Activated T-cell treated with anti-CD3 and anti-CD28 coated beads, Interleukin-2, amount 50 U/mL, for 24 hours (primary cell): ENCODE results near the gene CD74.
A peak's percentile ranks its signal among the peaks of the same experiment; 100 is the strongest.

Experiments
- DNase-seq: peaks from one replicate; pipeline ENCODE4 v3.0.0-alpha.2; 2020
- H3K27ac Mint-ChIP-seq: 2 replicates; pipeline ENCODE4 v1.8.0; 2020; ENCODE audit warnings: mild to moderate bottlenecking, mixed read lengths
- H3K27me3 Mint-ChIP-seq: 2 replicates; pipeline ENCODE4 v1.8.0; 2020; ENCODE audit warnings: mixed read lengths
- H3K36me3 Mint-ChIP-seq: 2 replicates; pipeline ENCODE4 v1.8.0; 2020; ENCODE audit warnings: low read depth, mixed read lengths
- H3K4me1 Mint-ChIP-seq: 2 replicates; pipeline ENCODE4 v1.8.0; 2020; ENCODE audit warnings: low read depth, mixed read lengths
- H3K4me3 Mint-ChIP-seq: 2 replicates; pipeline ENCODE4 v1.8.0; 2020; ENCODE audit warnings: mild to moderate bottlenecking, moderate library complexity, mixed read lengths
- H3K9me3 Mint-ChIP-seq: 2 replicates; pipeline ENCODE4 v1.8.0; 2020; ENCODE audit warnings: mixed read lengths

Gene CD74

DNA sequence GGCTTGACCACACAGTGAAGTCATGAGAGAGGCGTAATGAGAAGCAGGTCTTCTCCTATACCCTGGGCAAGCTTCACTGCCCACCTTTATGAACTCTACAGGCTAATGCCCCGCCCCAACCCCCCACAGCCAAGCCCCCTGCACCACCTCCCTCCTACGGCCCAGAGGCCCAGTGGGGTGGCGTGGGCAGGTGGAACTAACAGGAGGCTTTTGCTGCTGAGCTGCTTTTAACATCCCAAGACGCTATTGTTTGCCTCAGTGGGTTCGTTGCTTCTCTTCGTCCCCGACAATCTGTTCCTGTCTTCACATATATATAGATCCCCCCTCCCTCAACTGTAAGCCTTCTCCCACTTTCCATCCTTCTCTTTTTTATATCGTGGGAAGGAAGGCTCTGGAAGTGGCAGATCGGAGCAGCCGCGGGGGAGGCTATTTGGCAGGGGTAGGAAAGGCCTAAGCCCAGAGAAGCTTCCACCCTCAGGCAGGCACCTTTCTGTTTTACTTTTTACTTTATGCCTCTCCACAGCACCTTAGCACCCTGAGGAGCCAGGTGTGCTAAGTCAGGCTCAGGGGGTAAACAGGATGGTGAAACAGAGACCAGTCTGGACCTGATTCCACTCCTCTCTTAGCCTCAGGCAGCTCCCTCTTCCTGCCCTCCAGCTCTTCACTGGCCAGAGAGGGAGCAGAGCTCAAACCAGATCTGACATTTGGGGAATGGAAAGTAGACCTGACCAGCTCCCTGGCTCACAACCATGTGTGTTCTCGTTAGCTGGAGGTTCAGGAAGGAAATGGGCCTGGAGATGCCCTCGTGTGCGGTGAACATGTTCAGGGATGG is 26.5 kb downstream of the CD74 start:
- no peaks in the 10 kb centered on the region for H3K27me3 Mint-ChIP-seq
- peaks cover 100% of the 10 kb centered on the region for H3K36me3 Mint-ChIP-seq
- DNase-seq: no peak
- H3K4me1 Mint-ChIP-seq: no peaks in the 10 kb centered on the region
- H3K9me3 Mint-ChIP-seq: no peaks in the 10 kb centered on the region
- H3K4me3 Mint-ChIP-seq: no peak overlapping the region
- H3K27ac Mint-ChIP-seq: peak overlapping the region; percentile 35

- H3K4me3 Mint-ChIP-seq: no peak overlapping the region
- no peaks in the 10 kb centered on the region for H3K4me1 Mint-ChIP-seq
- no peaks in the 10 kb centered on the region for H3K9me3 Mint-ChIP-seq
- no peak overlapping the region for H3K27ac Mint-ChIP-seq
- H3K27me3 Mint-ChIP-seq: no peaks in the 10 kb centered on the region
- no peak for DNase-seq
- peaks cover 100% of the 10 kb centered on the region for H3K36me3 Mint-ChIP-seq
Measured at GRCh38 chr5:150384701-150385100, 28.0 kb downstream of the CD74 start.

GRCh38 chr5:150377964-150378694 is 34.6 kb downstream of the CD74 start:
- no peak overlapping the region for H3K4me3 Mint-ChIP-seq
- H3K27ac Mint-ChIP-seq: peak overlapping the region; percentile 60
- H3K36me3 Mint-ChIP-seq: peaks cover 100% of the 10 kb centered on the region
- H3K4me1 Mint-ChIP-seq: peaks cover 4% of the 10 kb centered on the region
- no peak for DNase-seq
- no peaks in the 10 kb centered on the region for H3K27me3 Mint-ChIP-seq
- no peaks in the 10 kb centered on the region for H3K9me3 Mint-ChIP-seq

DNA sequence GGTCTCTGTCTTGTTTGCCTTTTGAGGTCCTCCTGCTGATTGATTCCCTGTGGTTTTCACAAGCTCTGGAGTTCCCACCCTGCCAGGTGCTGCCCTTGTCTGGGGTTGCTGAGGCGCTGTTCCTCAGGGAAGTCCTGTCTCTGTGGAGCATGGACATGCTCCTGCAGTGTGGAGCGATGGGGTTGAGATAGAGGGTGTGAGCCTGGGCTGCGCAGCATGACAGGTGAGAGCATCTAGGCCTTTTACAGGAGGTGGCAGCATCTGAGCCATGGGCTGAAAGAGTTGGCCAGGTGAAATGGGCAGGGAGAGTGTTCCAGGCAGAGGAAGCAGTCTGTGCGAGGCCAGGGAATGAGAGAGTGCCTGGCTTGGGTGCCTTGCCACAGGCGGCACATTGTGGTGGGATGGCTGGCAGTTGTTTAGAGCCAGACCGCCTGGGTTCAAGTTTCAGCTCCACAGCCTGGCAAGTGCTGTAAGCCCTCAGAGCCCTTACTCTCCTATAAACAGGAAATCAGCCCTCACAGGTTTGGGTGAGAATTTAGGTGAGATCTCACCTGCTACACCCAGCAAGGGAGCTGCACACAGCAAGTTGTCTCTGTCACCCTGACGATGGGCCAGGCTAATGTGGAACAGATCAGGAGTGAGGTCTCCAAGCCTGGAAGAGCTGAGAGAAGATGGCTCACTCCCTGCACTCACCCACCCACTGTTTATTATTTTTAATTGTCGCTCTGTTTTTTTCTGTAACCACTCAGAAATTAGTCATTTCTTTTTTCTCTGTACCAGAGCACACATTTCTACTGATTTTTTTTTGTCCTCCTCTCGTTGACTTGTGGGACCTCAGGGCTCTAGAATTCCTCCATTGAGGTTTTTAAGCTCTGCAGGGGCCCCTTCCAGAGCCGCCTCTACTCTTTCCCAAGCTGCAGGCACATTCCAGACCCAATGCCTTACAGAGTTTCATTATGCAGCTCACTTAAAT is 35.6 kb downstream of the CD74 start:
- peak overlapping the region; percentile 77 for H3K27ac Mint-ChIP-seq
- H3K4me3 Mint-ChIP-seq: no peak overlapping the region
- peaks cover 4% of the 10 kb centered on the region for H3K4me1 Mint-ChIP-seq
- H3K9me3 Mint-ChIP-seq: no peaks in the 10 kb centered on the region
- DNase-seq: no peak
- H3K27me3 Mint-ChIP-seq: no peaks in the 10 kb centered on the region
- peaks cover 100% of the 10 kb centered on the region for H3K36me3 Mint-ChIP-seq

GRCh38 chr5:150374651-150375050 is 38.1 kb downstream of the CD74 start:
- Mint-ChIP-seq H3K27ac (no peak overlapping the region), H3K27me3 (no peaks in the 10 kb centered on the region), H3K4me1 (peaks cover 4% of the 10 kb centered on the region), H3K36me3 (peaks cover 100% of the 10 kb centered on the region), H3K4me3 (no peak overlapping the region), H3K9me3 (no peaks in the 10 kb centered on the region)
- DNase-seq: no peak

- peaks cover 100% of the 10 kb centered on the region for H3K36me3 Mint-ChIP-seq
- peaks cover 4% of the 10 kb centered on the region for H3K4me1 Mint-ChIP-seq
- H3K27ac Mint-ChIP-seq: peak overlapping the region; percentile 18
- DNase-seq: no peak
- no peaks in the 10 kb centered on the region for H3K9me3 Mint-ChIP-seq
- H3K27me3 Mint-ChIP-seq: no peaks in the 10 kb centered on the region
- no peak overlapping the region for H3K4me3 Mint-ChIP-seq
Measured at GRCh38 chr5:150372639-150373038, 40.1 kb downstream of the CD74 start.

DNA sequence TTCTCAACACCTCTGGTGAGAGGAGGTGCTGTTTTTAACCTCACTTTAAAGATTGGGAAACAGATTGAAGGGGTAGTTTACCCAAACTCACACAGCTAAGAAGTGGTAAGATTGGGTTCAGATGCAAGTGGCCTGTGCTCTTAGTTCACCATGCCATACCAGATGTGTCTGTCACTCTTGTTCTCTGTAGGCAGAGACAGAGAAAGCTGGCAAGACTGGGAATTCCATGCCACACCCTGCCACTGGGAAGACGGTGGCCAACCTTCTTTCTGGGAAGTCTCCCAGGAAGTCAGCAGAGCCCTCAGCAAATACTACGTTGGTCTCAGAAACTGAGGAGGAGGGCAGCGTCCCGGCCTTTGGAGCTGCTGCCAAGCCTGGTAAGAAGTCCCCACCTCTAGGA is 44.2 kb downstream of the CD74 start:
- Mint-ChIP-seq H3K27ac (no peak overlapping the region), H3K4me3 (no peak overlapping the region), H3K36me3 (peaks cover 96% of the 10 kb centered on the region)

GRCh38 chr5:150364004-150364403 is 48.7 kb downstream of the CD74 start:
- Mint-ChIP-seq H3K27me3 (no peaks in the 10 kb centered on the region), H3K4me1 (peaks cover 39% of the 10 kb centered on the region), H3K9me3 (no peaks in the 10 kb centered on the region), H3K36me3 (peaks cover 94% of the 10 kb centered on the region), H3K27ac (no peak overlapping the region), H3K4me3 (no peak overlapping the region)
- DNase-seq: no peak

More for the DNA sequence above, 44.2 kb downstream of the CD74 start:
- Mint-ChIP-seq H3K9me3 (no peaks in the 10 kb centered on the region), H3K4me1 (no peaks in the 10 kb centered on the region), H3K27me3 (no peaks in the 10 kb centered on the region)
- no peak for DNase-seq

- Mint-ChIP-seq H3K4me3 (no peak overlapping the region), H3K27ac (peak overlapping the region; percentile 76), H3K9me3 (no peaks in the 10 kb centered on the region), H3K36me3 (peaks cover 94% of the 10 kb centered on the region), H3K4me1 (peaks cover 47% of the 10 kb centered on the region), H3K27me3 (no peaks in the 10 kb centered on the region)
- DNase-seq: no peak
Measured at GRCh38 chr5:150363185-150363584, 49.5 kb downstream of the CD74 start.

DNA sequence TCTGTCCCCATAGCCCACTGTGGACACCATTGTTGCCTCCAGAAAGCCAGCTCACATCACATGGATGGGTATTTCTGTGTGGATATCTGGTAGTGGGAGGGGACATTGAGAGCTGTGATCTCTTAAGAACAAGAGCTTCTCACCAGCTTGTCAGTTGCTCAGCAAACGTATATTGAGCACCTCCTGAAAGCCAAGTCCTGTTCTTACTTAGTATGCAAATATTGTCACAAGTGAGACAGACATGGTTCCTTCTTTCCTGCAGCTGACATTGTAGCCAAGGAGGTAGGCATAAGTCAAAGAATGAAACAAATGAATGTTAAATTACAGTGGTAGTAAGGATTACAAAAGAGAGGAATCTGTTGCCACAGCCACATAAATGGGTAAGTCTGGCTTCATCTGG is 51.4 kb downstream of the CD74 start:
- Mint-ChIP-seq H3K9me3 (no peaks in the 10 kb centered on the region), H3K4me1 (peaks cover 56% of the 10 kb centered on the region), H3K4me3 (no peak overlapping the region), H3K27ac (peak overlapping the region; percentile 77), H3K36me3 (peaks cover 82% of the 10 kb centered on the region), H3K27me3 (no peaks in the 10 kb centered on the region)
- no peak for DNase-seq

- Mint-ChIP-seq H3K36me3 (peaks cover 55% of the 10 kb centered on the region), H3K9me3 (no peaks in the 10 kb centered on the region), H3K27me3 (no peaks in the 10 kb centered on the region), H3K27ac (peak overlapping the region; percentile 93), H3K4me1 (peaks cover 57% of the 10 kb centered on the region), H3K4me3 (peak overlapping the region; percentile 91)
- DNase-seq: no peak
Measured at GRCh38 chr5:150358261-150359095, 54.2 kb downstream of the CD74 start.

- Mint-ChIP-seq H3K27me3 (no peaks in the 10 kb centered on the region), H3K4me1 (peaks cover 51% of the 10 kb centered on the region), H3K4me3 (peak within 1 kb of the TSS; percentile 91), H3K9me3 (no peaks in the 10 kb centered on the region), H3K27ac (peak within 1 kb of the TSS; percentile 93), H3K36me3 (peaks cover 46% of the 10 kb centered on the region)
- peak; percentile 99 for DNase-seq
Measured at GRCh38 chr5:150357326-150358260, 55.1 kb downstream of the CD74 start, which contains the start of gene TCOF1. Gene TCOF1, plus strand, starts transcription at chr5:150357697. Its CDS starts 50 bp downstream, at chr5:150357747.
